Fibroblast of lung (primary cell): Measurements from ENCODE around the gene IL17B. TPM values are rescaled to one million over a fixed set of nuclear protein-coding genes. Genes with fewer than 3 reads are reported as not detected.

ENCODE experiments used
- DNase-seq, 2 donors: peaks; one replicate each; pipeline versions ENCODE4 v3.0.0 to v3.0.0-alpha.2; 2010; ENCODE audit warnings: low read depth in 2 of 2
- H2AFZ ChIP-seq: 2 replicates; pipeline ENCODE4 v1.5.1; 2012; ENCODE audit warnings: low read length, control low read depth, inconsistent platforms
- H3K27ac ChIP-seq: 2 replicates; pipeline ENCODE4 v1.5.1; 2011; ENCODE audit warnings: low read length, control low read depth; ENCODE audit not compliant: insufficient read depth
- H3K27me3 ChIP-seq: 2 replicates; pipeline ENCODE4 v1.5.1; 2011; ENCODE audit warnings: mild to moderate bottlenecking, low read length; ENCODE audit not compliant: control insufficient read depth, insufficient read depth
- H3K36me3 ChIP-seq: 2 replicates; pipeline ENCODE4 v1.5.1; 2011; ENCODE audit warnings: low read length; ENCODE audit not compliant: control insufficient read depth, insufficient read depth
- H3K4me1 ChIP-seq: 2 replicates; pipeline ENCODE4 v1.5.1; 2011; ENCODE audit warnings: low read length; ENCODE audit not compliant: control insufficient read depth, insufficient read depth; ENCODE audit errors: extremely low read depth
- H3K4me2 ChIP-seq: 2 replicates; pipeline ENCODE4 v1.5.1; 2011; ENCODE audit warnings: low read length, control low read depth; ENCODE audit not compliant: insufficient read depth; ENCODE audit errors: extremely low read depth
- H3K4me3 ChIP-seq, 4 experiments: fragments of 200-600 bp in 1 of 4; sonication (generic) in 1 of 4; replicated peaks in 1 of 4; 2 replicates each; pipeline ENCODE4 v1.5.1; 2011 to 2016; ENCODE audit warnings: low read length in 4 of 4, low read depth in 3 of 4, mild to moderate bottlenecking in 3 of 4, control low read depth in 2 of 4, inconsistent platforms in 1 of 4, mixed read lengths in 1 of 4; ENCODE audit not compliant: insufficient read depth in 1 of 4; ENCODE audit errors: control extremely low read depth in 1 of 4
- H3K79me2 ChIP-seq: 2 replicates; pipeline ENCODE4 v1.5.1; 2012; ENCODE audit warnings: mild to moderate bottlenecking, low read length, inconsistent platforms; ENCODE audit not compliant: control insufficient read depth, insufficient read depth
- H3K9ac ChIP-seq: 2 replicates; pipeline ENCODE4 v1.5.1; 2011; ENCODE audit warnings: mild to moderate bottlenecking, low read length, control low read depth; ENCODE audit not compliant: insufficient read depth
- H3K9me3 ChIP-seq: 2 replicates; pipeline ENCODE4 v1.5.1; 2012; ENCODE audit warnings: low read depth, low read length; ENCODE audit not compliant: control insufficient read depth, insufficient read depth
- H4K20me1 ChIP-seq: 2 replicates; pipeline ENCODE4 v1.5.1; 2011; ENCODE audit warnings: low read length; ENCODE audit not compliant: control insufficient read depth, insufficient read depth; ENCODE audit errors: extremely low read depth
- CTCF ChIP-seq, 2 donors: IDR thresholded peaks in 1 of 2; conservative IDR thresholded peaks in 1 of 2; 1 replicate in 1 of 2; 2 replicates in 1 of 2; pipeline ENCODE4 v1.5.1; 2011 to 2012; ENCODE audit warnings: low read length in 2 of 2, control low read depth in 1 of 2, inconsistent platforms in 1 of 2, low read depth in 1 of 2, mild to moderate bottlenecking in 1 of 2
- EZH2 ChIP-seq: IDR thresholded peaks from 2 replicates; pipeline ENCODE4 v1.5.1; 2012; ENCODE audit warnings: low read length, control low read depth, mild to moderate bottlenecking; ENCODE audit errors: missing control alignments
- polyA plus RNA-seq, 2 donors: library from polyadenylated mRNA; depleted of rRNA in 1 of 2; stranded (reverse) in 1 of 2; unstranded in 1 of 2; fragments of >200 nt; gene quantifications; 2 replicates each; pipeline ENCODE4 v1.2.1, GENCODE V29; 2011 to 2012; ENCODE audit warnings: missing spikeins in 1 of 2
- total RNA-seq: library from RNA; depleted of rRNA; stranded (reverse); fragments of >200 nt; gene quantifications from 2 replicates; pipeline ENCODE4 v1.2.1, GENCODE V29; 2014

Gene IL17B
- total and polyA plus RNA-seq, 2 donors (not counting 1 experiment from before 2014, with no cell fraction given), result 0.34 TPM; not detected in 1

- no peaks in the 10 kb centered on the region for H3K9me3 ChIP-seq
- H3K27ac ChIP-seq, result no peak overlapping the region
- H3K4me1 ChIP-seq, result no peaks in the 10 kb centered on the region
- no peak overlapping the region for H3K4me2 ChIP-seq
- no peaks in the 10 kb centered on the region for H3K36me3 ChIP-seq
- no peaks in the 10 kb centered on the region for H4K20me1 ChIP-seq
- no peak for DNase-seq
- no peaks in the 10 kb centered on the region for H3K79me2 ChIP-seq
- H3K27me3 ChIP-seq, result no peaks in the 10 kb centered on the region
- H3K4me3 ChIP-seq, result no peak overlapping the region
- no peak overlapping the region for H2AFZ ChIP-seq
- H3K9ac ChIP-seq, result no peak overlapping the region
- TF ChIP-seq CTCF (conservative IDR thresholded peaks at IDR 0.05 in 1 of 2, IDR thresholded peaks at IDR 0.05 in 1 of 2; ENCODE audit: low read depth in 1 of 2, low read length in 2 of 2) (no peak), EZH2 (no peak)
These were observed 12.8 kb downstream of the IL17B start for GRCh38 chr5:149366169-149366729.

GRCh38 chr5:149365418-149365817 is 13.7 kb downstream of the IL17B start:
- H3K4me3 ChIP-seq, result no peak overlapping the region
- no peak overlapping the region for H3K9ac ChIP-seq
- no peaks in the 10 kb centered on the region for H3K9me3 ChIP-seq
- H3K4me2 ChIP-seq, result no peak overlapping the region
- no peaks in the 10 kb centered on the region for H3K79me2 ChIP-seq
- no peaks in the 10 kb centered on the region for H3K27me3 ChIP-seq
- H3K27ac ChIP-seq, result no peak overlapping the region
- no peaks in the 10 kb centered on the region for H3K4me1 ChIP-seq
- H2AFZ ChIP-seq, result no peak overlapping the region
- no peaks in the 10 kb centered on the region for H3K36me3 ChIP-seq
- no peak for DNase-seq
- no peaks in the 10 kb centered on the region for H4K20me1 ChIP-seq
- no peak for TF ChIP-seq EZH2
- TF ChIP-seq CTCF (conservative IDR thresholded peaks at IDR 0.05 in 1 of 2, IDR thresholded peaks at IDR 0.05 in 1 of 2; ENCODE audit: low read depth in 1 of 2, low read length in 2 of 2), result no peak

- Histone ChIP-seq H4K20me1 (no peaks in the 10 kb centered on the region), H3K4me2 (no peak overlapping the region), H3K27me3 (no peaks in the 10 kb centered on the region), H3K27ac (no peak overlapping the region), H2AFZ (no peak overlapping the region), H3K9ac (no peak overlapping the region), H3K79me2 (no peaks in the 10 kb centered on the region), H3K4me3 (no peak overlapping the region), H3K36me3 (no peaks in the 10 kb centered on the region), H3K4me1 (no peaks in the 10 kb centered on the region), H3K9me3 (no peaks in the 10 kb centered on the region)
- DNase-seq, result no peak
- TF ChIP-seq EZH2 (no peak), CTCF (conservative IDR thresholded peaks at IDR 0.05 in 1 of 2, IDR thresholded peaks at IDR 0.05 in 1 of 2; ENCODE audit: low read depth in 1 of 2, low read length in 2 of 2) (no peak)
These were observed 14.4 kb downstream of the IL17B start for GRCh38 chr5:149364719-149365118.
